CD4-positive, alpha-beta T cell treated with Interleukin-12 subunit alpha and Interleukin-12 subunit beta, for 1 hour (primary cell): ENCODE measurements around the gene LSMEM2.
"Not testable (repeated sequence)": the region's sequence is repeated elsewhere in the genome, so short reads cannot be mapped to it uniquely, and the experiment has no call there.

Source experiments
- DNase-seq: peaks from one replicate; pipeline ENCODE4 v3.0.0-alpha.2; 2020

Gene LSMEM2

DNA sequence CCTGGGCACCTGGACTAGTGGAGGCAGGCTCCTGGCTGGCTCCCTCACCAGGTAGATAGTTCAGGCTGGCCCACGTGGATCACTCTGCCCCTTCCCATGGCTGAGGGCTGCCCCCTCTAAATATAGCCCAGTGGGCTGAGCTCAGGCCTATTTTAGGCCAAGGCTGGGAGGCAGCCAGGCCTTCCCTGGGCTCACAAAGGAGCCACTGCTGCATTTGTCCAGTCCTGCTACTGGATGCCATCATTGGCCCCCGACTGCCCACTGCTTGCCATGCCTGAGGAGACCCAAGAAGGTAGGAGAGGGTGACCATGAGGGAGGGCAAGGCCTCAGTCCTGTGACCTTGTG lies at the start of gene LSMEM2:
Gene LSMEM2, plus strand, starts transcription at position 208 of the 345 bp plus-strand sequence. Its CDS starts 27 bp downstream, at position 235.
- no peak for DNase-seq

GRCh38 chr3:50229490-50229889 lies 49.4 kb upstream of the LSMEM2 start:
- no peak for DNase-seq

GRCh38 chr3:50230104-50230793 lies 48.6 kb upstream of the LSMEM2 start:
- no peak for DNase-seq

DNA sequence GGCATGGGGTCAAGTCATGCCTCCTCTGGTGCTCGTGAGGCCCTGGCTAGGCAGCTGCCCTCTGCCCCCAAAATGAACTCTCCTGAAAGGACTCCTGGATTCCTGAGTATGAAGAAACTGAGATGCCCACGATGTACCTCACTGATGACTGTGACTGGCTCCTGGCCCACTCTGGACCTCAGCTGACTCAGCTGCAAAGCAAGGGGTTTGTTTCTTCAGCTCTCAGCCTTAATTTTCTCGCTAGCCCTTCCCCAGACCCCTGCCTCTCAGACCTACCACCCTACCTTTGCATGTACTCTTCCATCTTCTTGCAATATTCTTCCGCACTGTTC lies 48.1 kb upstream of the LSMEM2 start:
- DNase-seq: no peak

DNA sequence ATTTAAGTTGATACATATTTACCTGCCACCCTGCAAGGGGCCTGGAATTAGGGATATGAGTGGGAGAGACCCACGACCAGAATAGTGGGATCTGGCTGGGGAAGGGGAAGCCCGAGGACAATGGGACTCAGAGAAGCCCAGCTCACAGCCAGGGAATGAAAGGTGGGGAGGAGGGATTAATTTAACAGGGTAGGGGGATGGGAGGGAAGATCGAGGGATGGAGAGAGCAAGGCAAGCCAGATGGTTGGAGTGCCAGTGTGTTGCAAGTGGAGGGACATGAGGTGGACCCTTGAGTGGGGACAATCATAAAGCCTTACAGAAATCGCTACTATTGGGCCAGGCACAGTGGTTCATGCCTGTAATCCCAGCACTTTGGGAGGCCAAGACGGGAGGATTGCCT lies 47.3 kb upstream of the LSMEM2 start:
- no peak for DNase-seq

- no peak for DNase-seq
Observed at GRCh38 chr3:50232303-50232702, 46.6 kb upstream of the LSMEM2 start.

DNA sequence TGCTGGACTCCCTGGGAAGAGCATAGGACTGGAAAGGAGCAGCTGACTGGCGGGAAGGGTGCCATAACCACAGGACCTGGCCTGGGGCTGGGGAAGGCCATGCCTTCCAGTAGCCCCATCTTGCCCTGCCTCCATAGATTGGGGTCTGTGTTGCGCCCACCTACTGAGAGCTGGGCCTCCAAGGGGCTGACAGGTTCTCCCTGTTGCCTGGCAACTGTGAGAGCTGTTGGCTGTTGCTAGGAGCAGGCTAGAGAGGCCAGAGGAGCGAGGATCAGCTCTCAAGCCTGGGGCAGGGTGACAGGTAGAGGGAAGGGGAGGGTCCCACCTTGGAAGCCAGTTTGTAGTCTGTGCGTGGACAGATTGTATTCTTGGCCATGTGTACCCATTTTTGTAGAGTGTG lies 45.7 kb upstream of the LSMEM2 start:
- no peak for DNase-seq

DNA sequence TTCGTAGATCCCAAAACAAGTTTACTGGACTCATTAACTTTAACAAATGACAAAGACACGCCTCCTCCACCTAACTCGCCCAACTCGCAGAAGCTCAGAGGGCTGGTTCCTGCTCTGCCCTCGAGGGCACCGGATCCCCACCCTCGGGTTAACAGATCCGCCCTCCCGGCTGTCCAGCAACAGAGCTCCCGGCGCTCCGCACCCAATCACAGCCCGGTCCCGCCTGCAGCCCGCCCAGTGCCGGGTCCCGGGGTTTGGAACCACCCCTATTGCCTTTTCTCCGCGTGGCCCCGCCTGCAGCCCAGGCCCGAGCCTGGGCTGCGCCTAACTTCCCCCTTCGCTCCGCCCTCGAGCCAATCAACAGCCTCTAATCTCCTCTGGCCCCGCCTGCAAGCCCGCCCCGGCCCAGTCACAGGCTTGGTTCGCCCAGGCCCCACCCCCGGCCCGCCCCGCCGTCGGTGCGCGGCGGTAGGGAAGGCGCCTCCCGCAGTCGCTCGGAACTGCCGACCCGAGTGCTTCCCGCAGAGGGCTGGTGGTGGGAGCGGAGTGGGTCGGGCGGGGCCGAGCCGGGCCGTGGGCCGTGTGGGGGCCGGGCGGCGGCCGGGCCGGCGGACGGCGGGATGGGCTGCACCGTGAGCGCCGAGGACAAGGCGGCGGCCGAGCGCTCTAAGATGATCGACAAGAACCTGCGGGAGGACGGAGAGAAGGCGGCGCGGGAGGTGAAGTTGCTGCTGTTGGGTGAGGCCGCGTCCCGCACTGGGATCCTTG lies 43.0 kb upstream of the LSMEM2 start, which contains the start of gene GNAI2:
Gene GNAI2, plus strand, starts transcription at position 489 of the 768 bp plus-strand sequence. Its CDS starts 132 bp downstream, at position 621.
- peak; percentile 99 for DNase-seq

DNA sequence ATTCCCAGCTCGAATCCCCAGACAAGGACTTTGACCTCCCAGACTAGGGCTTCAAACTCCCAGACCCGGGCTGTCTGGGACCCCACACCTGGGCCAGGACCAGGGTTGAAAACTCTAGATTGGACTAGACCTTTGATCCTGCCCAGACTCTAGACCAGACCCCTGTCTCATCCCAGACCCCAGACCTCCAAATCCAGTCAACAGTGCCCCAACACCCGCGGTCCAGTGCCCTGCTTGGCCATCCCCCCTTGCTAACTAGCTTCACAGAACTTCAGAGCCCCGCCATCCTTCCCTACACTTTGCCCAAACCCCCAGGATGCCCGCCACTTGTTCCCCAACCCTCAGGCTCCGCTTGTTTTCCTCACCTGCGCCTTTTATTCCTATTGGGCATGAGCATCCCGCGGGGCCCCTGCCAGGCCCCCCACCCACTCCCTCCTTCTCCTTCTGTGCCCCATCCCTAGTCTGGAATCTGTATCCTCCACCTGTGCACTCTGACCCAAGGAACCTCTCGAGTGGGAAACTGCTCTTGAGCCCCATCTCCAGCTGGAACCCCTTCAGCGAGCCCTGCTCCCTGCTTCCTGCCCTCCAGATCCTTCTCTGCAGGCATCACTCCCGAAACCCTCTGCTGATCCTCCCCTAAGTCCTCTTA lies 42.3 kb upstream of the LSMEM2 start:
- DNase-seq: no peak

DNA sequence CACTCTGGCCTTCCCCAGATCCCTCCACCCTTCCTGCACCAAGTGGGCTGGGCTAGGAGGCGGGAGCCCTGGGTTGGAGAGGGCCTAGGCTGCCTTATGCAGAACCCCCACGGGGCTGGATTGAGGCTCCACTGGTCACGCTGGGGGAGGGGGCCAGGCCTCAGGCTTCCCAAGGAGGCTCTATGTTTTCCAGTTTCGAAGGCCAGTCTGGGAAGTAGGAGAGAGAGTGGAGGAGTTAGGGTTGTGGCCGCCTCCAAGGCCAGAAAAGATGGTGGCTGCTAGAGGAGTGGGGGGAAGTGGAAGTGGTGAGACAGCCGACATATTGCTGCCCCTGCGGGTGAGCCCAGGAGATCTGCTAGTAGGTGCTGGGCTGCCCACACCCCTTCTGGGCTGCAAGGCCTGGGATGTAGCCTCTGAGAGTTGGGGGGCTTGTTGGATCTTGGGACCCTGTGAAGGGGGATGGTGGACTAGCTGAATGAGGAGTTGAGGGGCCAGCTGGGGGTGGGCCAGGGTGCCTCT lies 41.7 kb upstream of the LSMEM2 start:
- DNase-seq: peak; percentile 47

DNA sequence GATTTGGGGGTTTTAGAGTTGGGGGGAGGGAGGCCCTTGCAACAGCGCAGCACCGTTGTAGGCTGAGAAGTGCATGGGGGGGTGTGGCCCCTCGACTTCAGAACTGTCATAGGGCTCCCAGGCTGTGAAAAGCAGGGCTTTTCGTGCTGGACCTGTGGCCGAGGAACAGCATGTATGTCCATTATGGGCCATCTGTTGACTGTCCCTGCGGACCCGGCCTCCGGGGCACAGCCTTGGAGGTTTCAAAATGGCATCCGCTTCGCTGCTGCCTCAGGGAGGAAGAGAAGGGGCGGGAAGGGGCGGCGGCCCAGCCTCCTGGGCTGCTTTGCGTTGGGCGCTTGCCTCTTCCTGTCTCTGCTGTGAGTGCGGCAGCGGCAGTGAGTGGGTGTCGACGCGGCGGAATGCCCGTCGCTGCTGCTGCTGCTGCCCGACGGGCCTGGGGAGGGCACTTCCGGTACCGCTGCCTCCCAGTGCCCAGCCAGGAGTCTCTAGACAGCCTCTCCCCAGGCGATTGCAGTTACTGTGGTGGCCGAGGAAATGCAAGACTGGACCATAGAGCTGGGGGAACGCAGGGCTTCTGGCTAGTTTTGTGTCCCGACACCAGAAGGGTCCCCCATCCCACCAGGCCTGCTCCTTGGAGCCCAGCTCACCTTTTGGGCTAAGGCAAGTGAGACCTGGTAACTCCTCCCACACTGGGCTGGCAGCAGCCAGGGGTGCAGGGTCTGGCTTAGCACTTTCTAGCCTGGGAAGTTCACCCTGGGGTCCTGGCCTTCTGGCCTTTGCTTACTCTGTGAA lies 40.9 kb upstream of the LSMEM2 start:
- DNase-seq: peak; percentile 87

- no peak for DNase-seq
Observed at GRCh38 chr3:50238549-50239026, 40.3 kb upstream of the LSMEM2 start.

DNA sequence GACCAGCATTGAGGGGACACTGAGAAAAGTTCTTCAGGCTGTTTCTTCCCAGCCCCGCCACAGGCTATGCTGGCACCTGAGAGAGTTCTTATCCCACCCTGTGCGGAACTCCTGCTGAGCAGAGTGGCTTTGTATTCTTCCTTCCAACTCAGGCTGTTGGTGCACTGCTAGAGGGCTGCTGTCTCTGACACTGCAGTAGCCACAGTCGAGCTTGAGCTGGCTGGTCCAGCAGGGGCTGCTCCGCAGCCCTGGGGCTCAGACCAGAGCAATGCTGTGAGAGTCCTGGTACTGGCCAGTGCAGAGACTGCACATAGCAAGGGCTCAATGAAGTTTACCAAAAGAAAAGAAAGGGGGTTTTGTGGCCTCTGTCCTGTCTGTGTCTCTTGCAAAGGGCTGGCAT lies 39.2 kb upstream of the LSMEM2 start:
- no peak for DNase-seq

- no peak for DNase-seq
Observed at GRCh38 chr3:50241163-50241562, 37.7 kb upstream of the LSMEM2 start.

- DNase-seq: no peak
Observed at GRCh38 chr3:50241713-50242380, 37.0 kb upstream of the LSMEM2 start.

DNA sequence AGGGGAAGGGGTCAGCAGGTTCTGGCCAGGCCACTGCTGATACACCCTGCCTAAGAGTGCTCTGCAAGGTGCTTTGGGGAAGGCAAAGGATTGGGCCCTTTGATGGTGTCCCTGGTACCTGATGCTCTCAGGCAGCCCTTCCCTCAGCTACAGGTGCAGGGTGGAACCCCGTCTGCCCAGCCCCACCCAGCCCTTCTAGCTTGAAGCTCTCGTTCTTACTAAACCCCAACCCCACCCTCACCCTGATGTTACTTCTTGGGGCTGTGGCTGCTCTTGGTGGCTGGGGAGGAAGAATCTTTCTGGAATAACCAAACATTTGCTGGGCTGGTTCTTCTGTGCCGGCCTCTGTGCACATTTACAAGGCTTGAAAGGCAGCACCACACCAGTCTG lies 36.5 kb upstream of the LSMEM2 start:
- DNase-seq: no peak

DNA sequence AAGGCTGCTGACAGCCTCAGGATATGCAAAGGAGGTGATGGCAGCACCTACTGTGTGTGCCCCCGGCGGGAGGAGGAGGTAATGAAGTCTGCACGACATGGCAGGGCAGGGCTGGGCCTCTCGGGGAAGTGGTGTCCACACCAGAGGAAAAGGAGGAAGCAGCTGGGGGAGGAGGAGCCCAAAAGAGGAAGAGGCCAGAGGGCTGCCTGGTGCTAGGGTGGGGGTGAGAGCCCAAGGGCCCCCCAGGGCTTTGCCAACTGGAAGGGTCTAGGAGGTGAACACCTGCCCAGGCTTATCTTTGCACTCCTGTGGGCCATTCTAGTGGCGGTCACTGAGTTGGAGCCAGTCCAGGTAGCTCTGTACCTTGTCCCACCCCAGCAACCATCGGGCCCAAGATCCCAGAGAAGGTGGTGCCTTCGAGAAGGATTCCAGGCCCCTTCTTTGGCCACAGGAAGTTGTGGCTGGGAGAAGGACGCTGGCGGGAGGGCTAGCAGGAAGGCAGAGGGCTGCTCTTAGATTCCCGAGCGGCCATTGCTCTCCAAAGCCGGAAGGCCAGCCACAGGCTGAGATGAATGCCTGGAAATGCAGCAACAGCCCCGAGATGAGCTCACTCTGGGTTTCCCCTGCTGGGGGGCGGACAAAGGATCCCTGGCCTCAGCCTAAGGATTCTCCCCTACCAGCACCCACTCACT lies 35.9 kb upstream of the LSMEM2 start:
- DNase-seq: peak; percentile 49

- DNase-seq: no peak
Observed at GRCh38 chr3:50243543-50243895, 35.4 kb upstream of the LSMEM2 start.

GRCh38 chr3:50244813-50245212 lies 34.1 kb upstream of the LSMEM2 start:
- DNase-seq: not testable (repeated sequence)

DNA sequence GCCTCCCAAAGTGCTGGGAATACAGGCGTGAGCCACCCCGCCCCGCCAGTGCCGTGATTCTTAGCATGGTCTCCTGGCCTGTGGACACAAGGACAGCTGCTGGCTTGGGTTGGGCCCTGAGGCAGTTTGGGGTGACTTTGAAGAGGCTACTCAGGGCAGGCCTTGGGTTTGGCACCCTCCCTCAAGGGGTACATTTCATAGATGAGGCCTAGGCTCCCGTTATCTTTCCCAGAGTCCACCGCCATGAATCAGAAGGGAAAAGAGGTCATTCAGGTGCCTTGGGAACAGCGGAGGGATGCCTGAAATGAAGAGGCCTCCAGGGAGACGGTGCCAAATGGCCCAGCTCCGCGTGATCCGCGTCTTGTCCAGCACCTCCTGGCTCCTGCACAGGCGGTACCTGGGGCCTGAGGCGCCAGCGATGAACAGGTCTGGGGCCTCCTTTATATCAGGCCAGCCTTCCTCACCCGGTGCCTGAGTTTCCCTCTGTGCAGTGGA lies 33.6 kb upstream of the LSMEM2 start:
- no peak for DNase-seq

DNA sequence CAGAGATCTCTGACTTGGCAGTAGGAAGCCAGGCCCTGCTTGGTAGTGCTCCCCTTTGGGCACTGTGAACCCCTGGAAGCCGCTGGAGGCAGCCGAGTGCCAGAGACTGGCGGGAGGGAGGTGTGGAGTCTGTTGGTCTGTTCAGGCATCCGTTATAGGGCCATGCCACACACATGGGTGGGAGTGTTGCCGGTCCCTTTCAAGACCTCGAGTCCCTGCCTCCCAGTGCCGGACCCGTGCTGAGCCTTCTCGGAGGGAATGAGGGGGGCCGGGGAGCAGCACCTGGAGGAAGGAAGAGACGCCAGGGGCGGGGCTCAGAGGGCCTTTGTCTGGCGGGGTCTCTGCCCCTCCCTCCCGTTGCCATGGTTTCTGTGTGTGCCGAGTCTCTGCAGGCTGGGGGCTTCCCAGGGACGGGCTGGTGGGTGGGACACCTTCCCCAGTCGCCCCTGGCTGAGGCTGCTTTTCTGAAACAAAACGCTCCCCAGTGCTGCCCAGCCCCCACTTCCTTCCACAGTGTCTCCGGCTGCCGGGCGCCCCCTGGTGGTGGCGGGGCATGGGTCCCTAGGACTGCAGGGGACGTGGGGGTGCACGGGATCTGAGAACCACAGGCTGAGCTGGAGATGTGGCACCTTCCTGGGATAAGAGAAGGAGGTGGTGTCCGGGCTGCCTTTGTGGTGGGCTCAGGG lies 32.9 kb upstream of the LSMEM2 start:
- peak; percentile 94 for DNase-seq
